ENCODE results near the gene DIRAS3.
"Not testable (repeated sequence)": the region's sequence is repeated elsewhere in the genome, so short reads cannot be mapped to it uniquely, and the experiment has no call there.

The DIRAS3 gene
- total RNA-seq = 0 reads per million in 3 donors

- Histone ChIP-seq H3K9me3 (ENCODE audit: control insufficient read depth, low read length) (no peaks in the 10 kb centered on the region), H3K36me3 (ENCODE audit: control insufficient read depth, insufficient read depth, low read length) (no peaks in the 10 kb centered on the region), H3K27ac (ENCODE audit: insufficient read depth, low read length, poor library complexity, severe bottlenecking) (no peak within 1 kb of the TSS), H3K4me3 (ENCODE audit: insufficient read depth, low read depth, low read length, poor library complexity, severe bottlenecking) (no peak within 1 kb of the TSS), H3K4me1 (ENCODE audit: control insufficient read depth, insufficient read depth, low read length, poor library complexity, severe bottlenecking) (no peaks in the 10 kb centered on the region), H3K27me3 (replicated peaks; ENCODE audit: control insufficient read depth, insufficient read depth, low read length, poor library complexity, severe bottlenecking) (no peaks in the 10 kb centered on the region)
- no peak for DNase-seq
Measured at GRCh38 chr1:68049941-68050878, at the start of gene DIRAS3. Gene DIRAS3, minus strand, starts transcription at chr1:68050627. Its CDS starts 3,330 bp downstream, at chr1:68047297.

DNA sequence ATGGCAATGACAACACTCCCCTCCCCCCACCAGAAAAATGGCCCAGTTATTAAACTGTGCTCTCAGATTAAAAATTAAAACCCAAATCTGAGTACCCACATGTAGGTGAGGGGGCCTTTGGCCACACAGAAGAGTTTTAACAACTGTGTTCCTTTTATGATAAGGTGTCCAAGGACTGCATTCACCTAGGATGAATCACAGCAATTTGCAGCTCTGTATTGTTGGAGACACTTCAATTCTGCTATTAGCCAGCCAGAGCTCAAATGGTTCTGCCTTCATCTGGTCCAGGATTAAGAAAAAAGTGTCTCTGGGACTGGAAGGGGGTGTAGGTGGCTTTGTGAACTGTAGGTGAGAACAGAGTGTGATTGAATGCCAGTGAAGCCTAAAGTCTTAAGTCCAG, 43.3 kb upstream of the DIRAS3 start:
- Histone ChIP-seq H3K36me3 (ENCODE audit: control insufficient read depth, insufficient read depth, low read length) (no peaks in the 10 kb centered on the region), H3K27ac (ENCODE audit: insufficient read depth, low read length, poor library complexity, severe bottlenecking) (no peak overlapping the region)
- no peak for DNase-seq

DNA sequence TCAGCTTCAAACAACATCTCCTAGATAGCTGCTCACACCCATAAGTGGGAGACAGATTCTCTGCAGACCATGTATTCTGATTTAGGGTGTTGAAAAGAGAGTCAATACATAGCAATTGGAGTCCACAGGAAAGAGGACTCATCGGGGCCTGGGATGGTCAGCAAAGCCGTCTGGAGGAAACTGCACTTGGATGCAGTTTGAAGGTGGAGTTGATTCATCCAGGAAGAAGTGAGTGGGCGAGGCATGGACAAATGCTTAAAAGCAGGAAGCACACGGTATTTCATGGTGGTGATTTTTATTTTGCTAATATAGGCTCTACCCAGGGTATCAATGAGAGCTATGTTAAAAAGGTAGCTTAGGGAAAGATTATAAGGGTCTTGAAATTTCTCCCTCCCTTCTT, 36.8 kb upstream of the DIRAS3 start:
- H3K36me3 ChIP-seq (ENCODE audit: control insufficient read depth, insufficient read depth, low read length) = no peaks in the 10 kb centered on the region

More for the DNA sequence above, 43.3 kb upstream of the DIRAS3 start:
- Histone ChIP-seq H3K4me1 (ENCODE audit: control insufficient read depth, insufficient read depth, low read length, poor library complexity, severe bottlenecking) (no peaks in the 10 kb centered on the region), H3K9me3 (ENCODE audit: control insufficient read depth, low read length) (no peaks in the 10 kb centered on the region), H3K4me3 (ENCODE audit: insufficient read depth, low read depth, low read length, poor library complexity, severe bottlenecking) (no peak overlapping the region), H3K27me3 (replicated peaks; ENCODE audit: control insufficient read depth, insufficient read depth, low read length, poor library complexity, severe bottlenecking) (no peaks in the 10 kb centered on the region)

DNA sequence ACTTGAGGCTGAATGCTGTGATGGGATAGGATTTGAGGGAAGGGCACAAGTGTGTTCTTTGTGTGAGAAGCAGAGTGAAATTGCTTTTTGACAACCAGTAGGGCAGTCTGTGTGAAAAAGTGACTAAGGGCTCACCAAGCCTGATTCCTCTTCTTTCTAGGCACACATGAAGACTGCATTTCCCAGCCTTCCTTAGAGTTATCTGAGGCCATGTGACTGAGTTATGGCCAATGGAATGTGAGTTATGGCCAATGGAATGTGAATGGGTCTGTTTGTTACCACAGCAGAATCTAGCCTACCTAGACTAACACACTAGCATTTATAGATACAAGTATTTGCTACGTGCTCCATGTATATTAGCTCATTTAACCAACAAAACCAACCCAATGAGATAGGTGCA, 35.3 kb upstream of the DIRAS3 start:
- Histone ChIP-seq H3K4me3 (ENCODE audit: insufficient read depth, low read depth, low read length, poor library complexity, severe bottlenecking) (no peak overlapping the region), H3K36me3 (ENCODE audit: control insufficient read depth, insufficient read depth, low read length) (no peaks in the 10 kb centered on the region), H3K9me3 (ENCODE audit: control insufficient read depth, low read length) (no peaks in the 10 kb centered on the region), H3K4me1 (ENCODE audit: control insufficient read depth, insufficient read depth, low read length, poor library complexity, severe bottlenecking) (no peaks in the 10 kb centered on the region), H3K27me3 (replicated peaks; ENCODE audit: control insufficient read depth, insufficient read depth, low read length, poor library complexity, severe bottlenecking) (no peaks in the 10 kb centered on the region), H3K27ac (ENCODE audit: insufficient read depth, low read length, poor library complexity, severe bottlenecking) (no peak overlapping the region)
- DNase-seq = no peak

More for the DNA sequence above, 36.8 kb upstream of the DIRAS3 start:
- H3K9me3 ChIP-seq (ENCODE audit: control insufficient read depth, low read length) = no peaks in the 10 kb centered on the region
- DNase-seq = no peak
- no peak overlapping the region for H3K27ac ChIP-seq (ENCODE audit: insufficient read depth, low read length, poor library complexity, severe bottlenecking)
- H3K27me3 ChIP-seq (replicated peaks; ENCODE audit: control insufficient read depth, insufficient read depth, low read length, poor library complexity, severe bottlenecking) = no peaks in the 10 kb centered on the region
- no peaks in the 10 kb centered on the region for H3K4me1 ChIP-seq (ENCODE audit: control insufficient read depth, insufficient read depth, low read length, poor library complexity, severe bottlenecking)
- no peak overlapping the region for H3K4me3 ChIP-seq (ENCODE audit: insufficient read depth, low read depth, low read length, poor library complexity, severe bottlenecking)

DNA sequence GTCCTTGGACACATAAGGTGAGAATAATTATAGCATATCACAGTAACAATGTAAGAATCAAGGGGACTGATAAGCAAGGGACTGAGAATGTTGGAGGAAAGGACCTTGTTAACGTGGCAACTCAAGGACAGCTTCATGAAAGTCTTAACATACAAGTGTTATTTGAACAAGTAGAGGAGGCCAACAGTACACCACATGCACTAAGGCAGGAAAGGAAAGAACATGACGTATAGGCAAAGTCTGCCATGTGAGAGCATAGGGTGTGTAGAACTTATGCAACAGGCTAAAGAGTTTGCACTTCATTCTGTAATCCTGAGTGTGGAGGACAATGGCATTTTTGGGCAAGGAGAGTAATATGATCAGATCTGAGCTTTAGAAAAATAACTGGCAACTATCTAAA, 33.3 kb upstream of the DIRAS3 start:
- DNase-seq = no peak
- H3K27ac ChIP-seq (ENCODE audit: insufficient read depth, low read length, poor library complexity, severe bottlenecking) = no peak overlapping the region
- no peaks in the 10 kb centered on the region for H3K36me3 ChIP-seq (ENCODE audit: control insufficient read depth, insufficient read depth, low read length)
- no peak overlapping the region for H3K4me3 ChIP-seq (ENCODE audit: insufficient read depth, low read depth, low read length, poor library complexity, severe bottlenecking)
- no peaks in the 10 kb centered on the region for H3K4me1 ChIP-seq (ENCODE audit: control insufficient read depth, insufficient read depth, low read length, poor library complexity, severe bottlenecking)
- H3K9me3 ChIP-seq (ENCODE audit: control insufficient read depth, low read length) = no peaks in the 10 kb centered on the region
- no peaks in the 10 kb centered on the region for H3K27me3 ChIP-seq (replicated peaks; ENCODE audit: control insufficient read depth, insufficient read depth, low read length, poor library complexity, severe bottlenecking)

DNA sequence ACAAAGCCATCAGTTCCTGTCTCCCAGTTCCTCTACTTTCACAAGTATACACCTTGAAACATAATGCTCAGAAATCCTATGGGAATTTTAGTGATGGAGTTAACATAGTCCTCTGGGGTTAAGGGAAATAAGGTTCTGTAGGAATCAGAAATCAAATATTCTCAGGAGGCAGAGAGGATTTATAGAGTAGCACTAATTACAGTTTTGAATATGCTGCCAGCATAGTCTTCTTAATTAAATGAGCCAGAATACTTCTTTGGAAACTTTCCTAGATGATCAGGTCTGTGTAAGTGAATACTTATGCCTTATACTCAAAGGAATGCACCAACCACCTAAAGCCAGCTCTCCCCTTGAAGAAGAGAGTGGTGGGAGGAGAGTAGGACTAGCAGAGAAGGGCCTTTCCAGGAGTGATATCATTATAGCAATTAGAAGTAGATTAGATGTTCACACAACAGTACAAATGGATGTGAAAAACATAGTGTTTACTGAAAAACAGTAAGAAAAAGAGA, 31.4 kb upstream of the DIRAS3 start:
- DNase-seq = no peak
- H3K36me3 ChIP-seq (ENCODE audit: control insufficient read depth, insufficient read depth, low read length) = no peaks in the 10 kb centered on the region
- H3K4me3 ChIP-seq (ENCODE audit: insufficient read depth, low read depth, low read length, poor library complexity, severe bottlenecking) = no peak overlapping the region
- H3K4me1 ChIP-seq (ENCODE audit: control insufficient read depth, insufficient read depth, low read length, poor library complexity, severe bottlenecking) = no peaks in the 10 kb centered on the region
- H3K27me3 ChIP-seq (replicated peaks; ENCODE audit: control insufficient read depth, insufficient read depth, low read length, poor library complexity, severe bottlenecking) = no peaks in the 10 kb centered on the region
- no peaks in the 10 kb centered on the region for H3K9me3 ChIP-seq (ENCODE audit: control insufficient read depth, low read length)
- no peak overlapping the region for H3K27ac ChIP-seq (ENCODE audit: insufficient read depth, low read length, poor library complexity, severe bottlenecking)

DNA sequence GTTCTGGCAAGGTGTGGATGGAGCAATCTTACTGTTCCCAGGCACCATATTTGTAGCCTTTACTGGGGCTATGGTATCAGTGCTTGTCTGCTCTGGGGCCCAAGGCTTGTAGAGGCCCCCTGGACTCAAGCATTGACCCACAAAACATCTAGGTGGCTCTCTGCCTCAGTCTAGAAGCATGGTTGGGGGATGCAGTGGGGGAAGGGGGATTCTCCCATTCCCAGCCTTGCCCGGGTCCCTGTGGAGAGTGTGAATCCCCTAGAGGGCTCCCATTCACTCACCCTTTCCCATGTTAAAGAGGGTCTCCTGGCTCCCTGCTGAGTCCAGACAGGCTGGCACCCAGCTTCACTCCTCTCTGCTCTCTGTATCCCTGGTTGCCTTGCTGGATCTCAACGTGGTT, 28.2 kb upstream of the DIRAS3 start:
- no peaks in the 10 kb centered on the region for H3K9me3 ChIP-seq (ENCODE audit: control insufficient read depth, low read length)
- H3K4me1 ChIP-seq (ENCODE audit: control insufficient read depth, insufficient read depth, low read length, poor library complexity, severe bottlenecking) = no peaks in the 10 kb centered on the region
- no peaks in the 10 kb centered on the region for H3K27me3 ChIP-seq (replicated peaks; ENCODE audit: control insufficient read depth, insufficient read depth, low read length, poor library complexity, severe bottlenecking)
- no peak overlapping the region for H3K27ac ChIP-seq (ENCODE audit: insufficient read depth, low read length, poor library complexity, severe bottlenecking)
- DNase-seq = no peak
- no peaks in the 10 kb centered on the region for H3K36me3 ChIP-seq (ENCODE audit: control insufficient read depth, insufficient read depth, low read length)
- no peak overlapping the region for H3K4me3 ChIP-seq (ENCODE audit: insufficient read depth, low read depth, low read length, poor library complexity, severe bottlenecking)

DNA sequence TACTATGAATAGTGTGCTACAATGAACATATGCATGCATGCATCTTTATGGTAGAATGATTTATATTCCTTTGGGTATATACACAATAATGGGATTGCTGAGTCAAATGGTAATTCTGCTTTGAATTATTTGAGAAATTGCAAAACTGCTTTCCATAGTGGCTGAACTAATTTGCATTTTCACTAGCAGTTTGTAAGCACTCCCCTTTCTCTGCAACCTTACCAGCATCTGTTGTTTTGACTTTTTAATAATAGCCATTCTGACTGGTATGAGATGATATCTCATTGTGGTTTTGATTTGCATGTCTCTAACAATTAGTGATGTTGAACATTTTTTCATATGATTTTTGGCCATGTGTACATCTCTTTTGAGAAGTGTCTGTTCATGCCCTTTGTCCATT, 24.0 kb upstream of the DIRAS3 start:
- H3K4me1 ChIP-seq (ENCODE audit: control insufficient read depth, insufficient read depth, low read length, poor library complexity, severe bottlenecking) = no peaks in the 10 kb centered on the region
- H3K36me3 ChIP-seq (ENCODE audit: control insufficient read depth, insufficient read depth, low read length) = no peaks in the 10 kb centered on the region
- no peak overlapping the region for H3K4me3 ChIP-seq (ENCODE audit: insufficient read depth, low read depth, low read length, poor library complexity, severe bottlenecking)
- no peak for DNase-seq
- no peaks in the 10 kb centered on the region for H3K27me3 ChIP-seq (replicated peaks; ENCODE audit: control insufficient read depth, insufficient read depth, low read length, poor library complexity, severe bottlenecking)
- H3K9me3 ChIP-seq (ENCODE audit: control insufficient read depth, low read length) = no peaks in the 10 kb centered on the region
- H3K27ac ChIP-seq (ENCODE audit: insufficient read depth, low read length, poor library complexity, severe bottlenecking) = no peak overlapping the region

- Histone ChIP-seq H3K27me3 (replicated peaks; ENCODE audit: control insufficient read depth, insufficient read depth, low read length, poor library complexity, severe bottlenecking) (no peaks in the 10 kb centered on the region), H3K4me1 (ENCODE audit: control insufficient read depth, insufficient read depth, low read length, poor library complexity, severe bottlenecking) (no peaks in the 10 kb centered on the region), H3K4me3 (ENCODE audit: insufficient read depth, low read depth, low read length, poor library complexity, severe bottlenecking) (no peak overlapping the region), H3K27ac (ENCODE audit: insufficient read depth, low read length, poor library complexity, severe bottlenecking) (no peak overlapping the region), H3K36me3 (ENCODE audit: control insufficient read depth, insufficient read depth, low read length) (no peaks in the 10 kb centered on the region), H3K9me3 (ENCODE audit: control insufficient read depth, low read length) (no peaks in the 10 kb centered on the region)
- DNase-seq = no peak
Measured at GRCh38 chr1:68065766-68066165, 15.3 kb upstream of the DIRAS3 start.

DNA sequence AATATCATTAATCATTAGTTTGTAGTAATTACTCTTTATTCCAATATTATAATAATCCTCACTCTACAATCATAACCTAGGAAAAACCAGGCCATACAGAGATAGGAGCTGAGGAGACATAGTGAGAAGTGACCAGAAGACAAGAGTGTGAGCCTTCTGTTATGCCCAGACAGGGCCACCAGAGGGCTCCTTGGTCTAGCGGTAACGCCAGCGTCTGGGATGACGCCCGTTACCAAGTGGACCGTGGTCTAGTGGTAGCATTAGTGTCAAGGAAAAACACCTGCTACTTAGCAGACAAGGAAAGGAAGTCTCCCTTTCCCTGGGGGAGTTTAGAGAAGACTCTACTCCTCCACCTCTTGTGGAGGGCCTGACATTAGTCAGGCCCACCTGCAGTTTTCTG, 7.6 kb upstream of the DIRAS3 start:
- not testable (repeated sequence) for H3K4me3 ChIP-seq (ENCODE audit: insufficient read depth, low read depth, low read length, poor library complexity, severe bottlenecking); H3K27ac ChIP-seq (ENCODE audit: insufficient read depth, low read length, poor library complexity, severe bottlenecking); H3K27me3 ChIP-seq (replicated peaks; ENCODE audit: control insufficient read depth, insufficient read depth, low read length, poor library complexity, severe bottlenecking); H3K9me3 ChIP-seq (ENCODE audit: control insufficient read depth, low read length); H3K36me3 ChIP-seq (ENCODE audit: control insufficient read depth, insufficient read depth, low read length); H3K4me1 ChIP-seq (ENCODE audit: control insufficient read depth, insufficient read depth, low read length, poor library complexity, severe bottlenecking); DNase-seq

All from effector memory CD4-positive, alpha-beta T cell (primary cell).